GM21367 (cell line): ENCODE data around the gene PARP11.
"Not testable (repeated sequence)": the region's sequence is repeated elsewhere in the genome, so short reads cannot be mapped to it uniquely, and the experiment has no call there.

Experiments used
- ATAC-seq: cut with Tn5 transposase; IDR thresholded peaks from one replicate; pipeline ENCODE4 v1.9.1; 2021; ENCODE audit not compliant: unreplicated experiment

Gene PARP11

GRCh38 chr12:3884671-3885070 lies 11.5 kb upstream of the PARP11 start:
- no peak for ATAC-seq

GRCh38 chr12:3882896-3883564 lies 9.8 kb upstream of the PARP11 start:
- ATAC-seq, result no peak

- ATAC-seq, result no peak
Measured at GRCh38 chr12:3882406-3882805, 9.2 kb upstream of the PARP11 start.

DNA sequence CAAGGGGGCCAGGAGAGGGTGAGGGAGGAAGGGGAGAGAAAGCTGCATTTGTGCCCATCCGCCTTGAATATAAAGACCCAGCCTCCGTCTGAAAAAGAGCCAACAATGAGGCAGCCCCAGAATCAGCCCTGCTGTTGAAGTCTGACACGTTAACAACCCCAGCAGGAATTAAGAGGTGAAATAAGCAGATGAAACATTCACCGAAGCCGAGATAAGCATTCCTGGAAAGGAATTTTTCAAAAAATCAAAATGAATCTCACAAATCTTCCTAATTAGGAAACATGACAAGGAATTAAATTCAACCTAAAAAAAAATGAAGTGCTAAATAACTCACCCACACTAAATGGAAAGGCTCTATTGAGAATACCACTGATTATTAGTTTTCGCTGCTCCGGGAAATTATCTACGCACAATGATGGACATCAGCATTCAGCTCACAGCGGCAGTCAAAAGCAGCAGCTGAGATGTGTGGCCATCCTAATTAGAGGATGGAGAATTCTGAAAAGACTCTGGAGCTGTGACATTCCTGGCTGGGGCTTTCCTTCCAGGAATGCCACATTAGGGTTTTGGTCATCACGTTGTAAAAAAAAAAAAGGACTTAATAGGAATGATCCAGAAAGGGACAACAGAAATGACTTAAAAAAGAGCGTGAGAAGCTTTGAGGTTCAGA lies 8.2 kb upstream of the PARP11 start:
- ATAC-seq, result no peak

DNA sequence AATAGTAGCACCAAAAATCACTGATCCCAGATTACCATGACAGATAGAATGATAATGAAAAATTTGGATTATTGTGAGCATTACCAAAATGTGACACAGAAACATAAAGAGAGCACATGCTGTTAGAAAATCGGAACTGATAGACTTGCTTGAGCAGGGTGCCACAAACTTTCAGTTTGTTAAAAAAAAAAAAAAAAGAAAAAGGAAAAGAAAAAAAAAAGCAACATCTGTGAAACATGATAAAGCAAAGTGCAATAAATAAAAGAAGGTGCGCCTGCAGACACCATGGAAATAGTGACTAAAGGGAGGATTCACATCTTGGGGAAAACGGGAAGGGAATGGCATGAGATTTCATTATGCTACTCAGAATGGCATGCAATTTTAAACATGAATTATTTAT lies 6.6 kb upstream of the PARP11 start:
- no peak for ATAC-seq

DNA sequence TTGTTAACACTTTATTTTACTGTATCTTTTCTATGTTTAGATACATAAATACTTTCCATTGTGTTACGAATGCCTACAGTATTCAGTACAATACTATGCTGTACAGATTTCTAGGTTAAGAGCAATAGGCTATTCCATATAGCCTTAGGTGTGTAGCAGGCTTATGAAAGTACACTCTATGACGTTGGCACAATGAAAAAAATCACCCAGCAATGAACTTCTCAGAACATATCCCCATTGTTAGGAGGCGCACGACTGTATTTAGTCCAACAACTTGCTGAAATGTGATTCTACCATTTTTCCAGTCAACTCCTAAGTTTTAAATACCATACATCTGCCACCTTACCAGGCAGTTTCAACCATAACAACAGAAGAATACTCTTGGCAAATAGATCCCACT lies 1.8 kb downstream of the PARP11 start:
- ATAC-seq, result no peak

DNA sequence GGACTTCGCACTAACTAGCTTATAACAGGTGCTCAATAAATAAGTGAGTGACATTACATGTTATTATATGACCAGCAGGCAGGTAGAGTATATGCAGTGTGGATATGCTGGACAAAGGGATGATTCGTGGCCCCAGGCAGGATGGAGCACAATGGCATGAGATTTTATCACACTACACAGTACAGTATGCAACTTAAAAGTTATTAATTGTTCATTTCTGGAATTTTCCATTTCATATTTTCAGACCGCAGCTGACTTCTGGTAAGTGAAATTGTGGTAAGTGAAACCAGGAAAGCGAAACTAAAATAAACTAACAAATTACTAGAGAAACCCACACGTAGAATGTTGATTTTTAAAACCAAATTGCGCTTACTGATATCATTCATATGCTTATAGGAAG lies 3.3 kb downstream of the PARP11 start:
- ATAC-seq, result no peak

GRCh38 chr12:3869433-3869832 lies 3.8 kb downstream of the PARP11 start:
- no peak for ATAC-seq

GRCh38 chr12:3863756-3864155 lies 9.4 kb downstream of the PARP11 start:
- ATAC-seq, result no peak

DNA sequence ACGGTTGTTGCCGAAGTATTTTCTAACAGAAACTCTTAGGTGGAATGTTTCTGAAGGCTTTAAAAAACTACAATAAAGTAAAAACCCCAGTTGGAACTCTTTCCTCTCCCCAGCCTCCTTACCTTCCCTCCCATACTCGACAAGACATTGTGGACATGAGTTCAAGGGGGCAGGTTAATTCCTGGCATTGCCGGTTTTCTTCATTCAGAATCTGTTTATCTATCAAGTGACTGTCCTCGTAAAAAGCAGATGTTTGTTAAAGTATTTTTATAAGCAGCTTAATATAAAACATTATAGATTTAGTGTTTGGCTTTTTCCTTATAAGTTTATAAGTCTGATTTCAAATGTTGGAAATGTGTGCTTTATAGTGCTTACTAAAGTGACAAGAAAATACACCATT lies 30.7 kb downstream of the PARP11 start:
- ATAC-seq, result no peak

GRCh38 chr12:3841783-3842182 lies 31.4 kb downstream of the PARP11 start:
- ATAC-seq, result no peak

DNA sequence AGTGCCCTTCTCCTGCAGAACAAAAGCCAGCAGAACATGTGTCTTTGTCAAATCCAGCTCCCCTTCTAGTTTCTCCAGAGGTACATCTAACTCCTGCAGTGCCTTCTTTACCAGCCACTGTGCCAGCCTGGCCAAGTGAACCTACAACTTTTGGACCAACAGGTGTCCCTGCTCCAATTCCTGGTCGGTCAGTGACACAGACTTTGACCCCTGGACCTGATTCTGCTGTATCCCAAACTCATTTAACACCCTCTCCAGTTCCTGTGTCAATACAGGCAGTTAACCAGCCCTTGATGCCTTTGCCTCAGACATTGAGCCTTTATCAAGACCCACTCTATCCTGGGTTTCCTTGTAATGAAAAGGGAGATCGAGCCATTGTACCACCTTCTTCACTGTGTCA lies 32.4 kb downstream of the PARP11 start:
- ATAC-seq, result not testable (repeated sequence)

DNA sequence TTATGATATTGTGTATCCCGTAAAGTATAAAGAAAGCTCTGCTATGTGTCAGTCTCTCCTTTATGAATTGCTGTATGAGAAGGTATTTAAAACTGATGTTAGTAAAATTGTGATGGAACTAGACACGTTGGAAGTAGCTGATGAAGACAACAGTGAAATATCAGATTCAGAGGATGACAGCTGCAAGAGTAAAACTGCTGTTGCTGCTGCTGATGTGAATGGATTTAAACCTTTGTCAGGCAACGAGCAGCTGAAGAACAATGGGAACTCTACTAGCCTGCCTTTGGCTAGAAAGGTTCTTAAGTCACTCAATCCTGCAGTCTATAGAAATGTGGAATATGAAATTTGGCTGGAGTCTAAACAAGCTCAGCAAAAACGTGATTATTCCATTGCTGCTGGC lies 33.5 kb downstream of the PARP11 start:
- ATAC-seq, result not testable (repeated sequence)

DNA sequence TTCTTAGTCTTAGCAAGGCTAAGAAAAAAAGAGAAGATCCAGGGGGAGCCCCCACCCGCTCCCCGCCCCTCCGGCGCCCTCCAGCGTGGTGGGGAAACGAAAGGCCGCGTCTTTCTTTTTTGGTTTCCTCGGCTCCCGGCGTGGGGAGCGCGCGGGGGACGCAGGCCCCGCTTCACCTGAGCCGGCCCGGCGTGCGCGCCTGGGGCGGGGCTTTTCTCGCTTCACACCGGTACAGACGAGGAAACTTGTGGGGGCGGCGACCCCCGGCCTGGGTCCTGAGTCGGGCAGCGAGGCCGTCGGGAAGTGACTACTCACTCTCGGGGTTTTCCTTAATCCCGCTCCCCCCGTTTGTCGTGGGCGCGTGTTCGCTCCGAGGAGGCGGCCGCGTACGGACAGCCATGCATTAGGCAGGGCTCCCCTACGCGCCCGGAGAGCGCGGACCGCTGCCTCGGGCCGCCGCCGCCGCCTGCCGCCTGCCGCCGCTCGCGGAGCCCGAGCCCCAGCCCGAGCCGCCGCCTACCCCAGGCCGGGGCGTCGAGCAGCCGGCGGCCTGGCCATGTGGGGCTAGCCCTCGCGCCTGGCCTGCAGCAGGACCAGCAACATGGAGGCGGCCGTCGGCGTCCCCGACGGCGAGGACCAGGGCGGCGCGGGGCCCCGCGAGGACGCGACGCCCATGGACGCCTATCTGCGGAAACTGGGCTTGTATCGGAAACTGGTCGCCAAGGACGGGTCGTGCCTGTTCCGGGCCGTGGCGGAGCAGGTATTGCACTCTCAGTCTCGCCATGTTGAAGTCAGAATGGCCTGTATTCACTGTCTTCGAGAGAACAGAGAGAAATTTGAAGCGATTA lies 34.3 kb downstream of the PARP11 start:
- peak; percentile 42 for ATAC-seq

- ATAC-seq, result no peak
Measured at GRCh38 chr12:3838076-3838475, 35.1 kb downstream of the PARP11 start.

DNA sequence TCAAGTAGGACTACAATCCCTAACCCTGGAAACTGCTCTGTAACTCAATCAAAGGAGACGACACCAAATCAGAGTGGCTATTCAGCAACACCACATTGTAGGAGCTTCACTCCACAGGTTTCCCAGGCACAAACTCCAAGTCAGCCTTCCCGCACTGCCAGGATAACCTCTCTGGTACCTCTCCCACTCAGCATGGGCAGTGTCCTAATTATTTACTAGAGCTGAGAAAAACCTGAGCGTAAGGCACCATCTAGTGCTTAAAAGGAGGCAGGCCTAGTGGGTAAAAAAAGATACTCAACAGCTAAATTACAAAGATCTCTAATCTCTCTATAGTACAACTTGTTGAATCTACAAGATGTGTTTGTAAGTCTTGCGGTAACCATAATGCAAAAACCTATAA lies 36.1 kb downstream of the PARP11 start:
- no peak for ATAC-seq

DNA sequence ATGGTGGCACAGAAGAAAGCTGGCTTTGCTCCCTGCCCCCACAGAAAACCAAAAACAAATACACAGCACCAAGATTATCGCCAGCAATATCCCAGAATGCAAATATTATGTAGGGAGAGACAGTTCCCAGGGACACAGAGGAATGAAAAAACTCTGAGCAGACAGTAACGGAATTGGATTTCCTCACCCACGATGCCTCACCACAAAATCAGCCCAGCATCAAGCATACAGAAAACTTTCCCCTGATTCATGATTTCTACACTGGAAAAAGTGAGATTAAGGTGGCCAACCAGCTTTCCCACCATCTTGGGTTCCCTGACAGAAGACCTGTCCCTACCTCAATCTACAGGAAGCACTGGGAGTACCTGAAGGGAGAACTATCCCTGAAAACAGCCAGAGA lies 36.6 kb downstream of the PARP11 start:
- ATAC-seq, result no peak

DNA sequence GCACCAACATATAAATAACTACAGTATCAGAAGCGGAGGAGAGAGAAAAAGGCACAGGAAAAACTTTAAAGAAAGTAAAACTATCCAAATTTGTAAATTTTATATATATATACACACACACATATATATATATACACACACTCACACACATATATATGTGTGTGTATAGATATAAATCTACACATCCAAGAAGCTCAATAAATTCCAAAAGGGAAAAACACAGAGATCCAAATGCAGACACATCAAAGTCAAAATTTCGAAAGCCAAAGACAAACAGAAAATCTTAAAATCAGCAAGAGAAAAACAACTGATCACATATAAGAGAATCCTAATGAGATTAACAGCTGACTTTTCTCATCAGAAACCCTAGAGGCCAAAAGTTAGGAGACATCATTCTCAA lies 37.3 kb downstream of the PARP11 start:
- no peak for ATAC-seq

- ATAC-seq, result no peak
Measured at GRCh38 chr12:3834774-3835173, 38.4 kb downstream of the PARP11 start.

GRCh38 chr12:3833670-3834310 lies 39.4 kb downstream of the PARP11 start:
- ATAC-seq, result no peak

DNA sequence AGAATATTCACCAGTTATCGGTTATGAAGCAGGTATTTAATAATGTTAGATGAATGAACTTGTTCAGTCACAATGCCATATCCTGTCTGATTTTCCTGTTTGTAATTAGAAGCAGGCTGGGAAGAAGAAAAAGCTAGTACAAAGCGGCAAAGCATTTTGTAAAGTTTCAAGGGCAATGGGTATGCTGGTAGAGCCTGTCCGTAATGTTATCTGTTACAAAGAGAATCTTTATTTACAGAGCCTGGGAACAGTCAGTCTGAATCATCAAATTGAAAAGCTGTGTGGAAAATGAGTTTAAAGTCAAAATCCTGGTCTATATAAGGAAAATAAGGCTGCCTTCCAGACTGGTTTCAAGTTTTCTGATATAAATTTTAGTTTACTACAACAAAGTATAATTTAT lies 40.5 kb downstream of the PARP11 start:
- no peak for ATAC-seq

GRCh38 chr12:3828888-3829287 lies 44.3 kb downstream of the PARP11 start:
- no peak for ATAC-seq
